Peyer's patch (tissue), 4 donors: Measurements from ENCODE around the gene SCP2.

ENCODE experiments used
- POLR2A ChIP-seq, 2 donors: fragments of 450-650 bp; IDR thresholded peaks; one replicate each; pipeline ENCODE4 v1.5.1; 2017; ENCODE audit warnings: antibody characterized with exemption in 2 of 2, mild to moderate bottlenecking in 2 of 2, moderate library complexity in 2 of 2
- TF ChIP-seq, protein P1 (sequence below), 6 experiments: fragments of 450-650 bp in 4 of 6; fragments of 200-600 bp in 2 of 6; sonication (generic) in 1 of 6; IDR thresholded peaks; one replicate each; pipeline ENCODE4 v1.5.1; 2017 to 2019; ENCODE audit warnings: antibody characterized with exemption in 6 of 6, mild to moderate bottlenecking in 3 of 6, moderate library complexity in 1 of 6

DNA sequence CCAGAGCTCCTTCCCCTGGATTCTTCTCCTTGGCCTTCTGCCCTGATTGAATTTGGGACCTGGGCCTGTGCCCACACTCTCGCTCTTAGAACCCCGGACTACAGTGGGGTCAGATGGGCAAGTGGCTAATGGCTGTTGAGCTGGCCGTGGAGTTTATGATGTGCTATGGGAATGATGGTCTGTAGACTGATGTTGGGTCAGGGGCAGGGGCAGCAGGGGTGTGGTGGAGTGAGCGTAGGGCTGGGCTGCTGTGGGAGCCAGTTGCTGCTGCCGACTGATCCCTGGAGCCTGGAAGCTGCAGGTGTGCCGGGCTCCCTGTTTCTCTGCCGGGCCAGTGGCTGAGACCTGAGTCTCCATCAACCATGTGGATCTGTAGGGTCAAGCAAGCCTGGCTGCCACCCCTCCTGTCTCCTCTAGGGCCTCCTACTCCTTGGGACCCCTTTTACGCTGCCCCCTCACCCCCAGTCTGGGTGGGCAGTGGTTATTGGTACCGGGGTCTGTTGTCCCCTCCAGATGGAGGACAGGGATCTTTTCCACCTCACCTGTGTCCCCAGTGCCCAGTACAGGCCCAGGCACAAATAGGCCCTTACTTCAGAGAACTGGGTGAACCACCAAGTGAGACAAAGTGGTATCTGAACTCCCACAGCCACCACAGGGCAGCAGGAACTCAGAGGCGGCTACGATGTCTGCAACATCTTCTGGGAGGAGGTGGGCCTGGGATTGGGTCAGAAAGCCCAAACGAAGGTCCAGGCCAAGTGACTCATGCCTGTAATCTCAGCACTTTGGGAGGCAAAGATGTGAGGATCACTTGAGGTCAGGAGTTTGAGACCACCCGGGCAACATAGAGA lies 140.0 kb downstream of the SCP2 start:
- TF ChIP-seq, protein P1, sequence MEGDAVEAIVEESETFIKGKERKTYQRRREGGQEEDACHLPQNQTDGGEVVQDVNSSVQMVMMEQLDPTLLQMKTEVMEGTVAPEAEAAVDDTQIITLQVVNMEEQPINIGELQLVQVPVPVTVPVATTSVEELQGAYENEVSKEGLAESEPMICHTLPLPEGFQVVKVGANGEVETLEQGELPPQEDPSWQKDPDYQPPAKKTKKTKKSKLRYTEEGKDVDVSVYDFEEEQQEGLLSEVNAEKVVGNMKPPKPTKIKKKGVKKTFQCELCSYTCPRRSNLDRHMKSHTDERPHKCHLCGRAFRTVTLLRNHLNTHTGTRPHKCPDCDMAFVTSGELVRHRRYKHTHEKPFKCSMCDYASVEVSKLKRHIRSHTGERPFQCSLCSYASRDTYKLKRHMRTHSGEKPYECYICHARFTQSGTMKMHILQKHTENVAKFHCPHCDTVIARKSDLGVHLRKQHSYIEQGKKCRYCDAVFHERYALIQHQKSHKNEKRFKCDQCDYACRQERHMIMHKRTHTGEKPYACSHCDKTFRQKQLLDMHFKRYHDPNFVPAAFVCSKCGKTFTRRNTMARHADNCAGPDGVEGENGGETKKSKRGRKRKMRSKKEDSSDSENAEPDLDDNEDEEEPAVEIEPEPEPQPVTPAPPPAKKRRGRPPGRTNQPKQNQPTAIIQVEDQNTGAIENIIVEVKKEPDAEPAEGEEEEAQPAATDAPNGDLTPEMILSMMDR (IDR thresholded peaks at IDR 0.05), result no peak
- no peak for TF ChIP-seq POLR2A (IDR thresholded peaks at IDR 0.05)
